Keratinocyte (primary cell): ENCODE data around the gene TFDP2. TPM values are rescaled to one million over a fixed set of nuclear protein-coding genes. Genes with fewer than 3 reads are reported as not detected.

ENCODE experiments used
- DNase-seq: peaks from one replicate; pipeline ENCODE4 v3.0.0-alpha.2; 2011; ENCODE audit warnings: low read depth, missing footprints, low spot score
- FAIRE-seq: peaks from 2 replicates; lab custom pipeline; 2011; peaks lifted over from hg19 to GRCh38; lab: Jason Lieb, UNC
- H2AFZ ChIP-seq: 2 replicates; pipeline ENCODE4 v1.6.0; 2012; ENCODE audit warnings: low read length, control low read depth, inconsistent platforms; ENCODE audit not compliant: control insufficient read depth
- H3K27ac ChIP-seq: 2 replicates; pipeline ENCODE4 v1.5.1; 2011; ENCODE audit warnings: low read length; ENCODE audit not compliant: control insufficient read depth, insufficient read depth
- H3K27me3 ChIP-seq: 3 replicates; pipeline ENCODE4 v1.6.0; 2011; ENCODE audit warnings: low read length; ENCODE audit not compliant: control insufficient read depth, insufficient read depth; ENCODE audit errors: extremely low read depth
- H3K36me3 ChIP-seq, 2 experiments: 2 replicates in 1 of 2; 3 replicates in 1 of 2; pipeline ENCODE4 v1.5.1; 2011; ENCODE audit warnings: low read length in 2 of 2, mild to moderate bottlenecking in 1 of 2; ENCODE audit not compliant: control insufficient read depth in 2 of 2, insufficient read depth in 2 of 2; ENCODE audit errors: extremely low read depth in 1 of 2
- H3K4me1 ChIP-seq: 3 replicates; pipeline ENCODE4 v1.5.1; 2011; ENCODE audit warnings: low read length; ENCODE audit not compliant: control insufficient read depth, insufficient read depth; ENCODE audit errors: extremely low read depth
- H3K4me2 ChIP-seq: 3 replicates; pipeline ENCODE4 v1.6.0; 2011; ENCODE audit warnings: low read depth, low read length; ENCODE audit not compliant: control insufficient read depth, insufficient read depth; ENCODE audit errors: extremely low read depth
- H3K4me3 ChIP-seq, 3 experiments: fragments of 200-600 bp in 1 of 3; sonication (generic) in 1 of 3; 2 replicates in 2 of 3; 3 replicates in 1 of 3; pipeline ENCODE4 v1.5.1; 2011 to 2016; ENCODE audit warnings: low read length in 3 of 3, mild to moderate bottlenecking in 3 of 3, control low read depth in 2 of 3, inconsistent platforms in 1 of 3, low read depth in 1 of 3, mixed read lengths in 1 of 3, mixed run types in 1 of 3, moderate library complexity in 1 of 3; ENCODE audit not compliant: control insufficient read depth in 2 of 3, insufficient read depth in 2 of 3; ENCODE audit errors: extremely low read depth in 1 of 3
- H3K79me2 ChIP-seq: 2 replicates; pipeline ENCODE4 v1.6.0; 2012; ENCODE audit warnings: low read length; ENCODE audit not compliant: control insufficient read depth, insufficient read depth
- H3K9ac ChIP-seq: 3 replicates; pipeline ENCODE4 v1.6.0; 2011; ENCODE audit warnings: low read length; ENCODE audit not compliant: control insufficient read depth, insufficient read depth; ENCODE audit errors: extremely low read depth
- H3K9me1 ChIP-seq: 3 replicates; pipeline ENCODE4 v1.6.0; 2011; ENCODE audit warnings: low read length; ENCODE audit not compliant: control insufficient read depth, insufficient read depth; ENCODE audit errors: extremely low read depth
- H3K9me3 ChIP-seq: 2 replicates; pipeline ENCODE4 v1.5.1; 2012; ENCODE audit warnings: low read depth, low read length; ENCODE audit not compliant: control insufficient read depth
- H4K20me1 ChIP-seq: 3 replicates; pipeline ENCODE4 v1.6.0; 2011; ENCODE audit warnings: low read length; ENCODE audit not compliant: control insufficient read depth, insufficient read depth; ENCODE audit errors: extremely low read depth
- CTCF ChIP-seq, 3 experiments: IDR thresholded peaks in 1 of 3; conservative IDR thresholded peaks in 1 of 3; optimal IDR thresholded peaks in 1 of 3; 2 replicates in 2 of 3; 3 replicates in 1 of 3; pipeline versions ENCODE3 to v1.5.1; 2011; ENCODE audit warnings: low read length in 3 of 3, mild to moderate bottlenecking in 3 of 3, moderate library complexity in 2 of 3, control low read depth in 1 of 3, inconsistent platforms in 1 of 3; ENCODE audit not compliant: insufficient read depth in 2 of 3; ENCODE audit errors: extremely low read depth in 1 of 3
- EZH2 ChIP-seq: IDR thresholded peaks from one replicate; pipeline ENCODE4 v1.6.1; 2012; ENCODE audit warnings: inconsistent platforms, mild to moderate bottlenecking, low read length, moderate library complexity
- dilution Hi-C: fragments of 300-500 bp; cut with MboI; formaldehyde crosslinking; loops from one replicate; pipeline ENCODE4 v1.7.0; 2020; ENCODE audit warnings: low sequenced_read_pairs; ENCODE audit not compliant: extremely low pct_ligation_motif_present
- polyA plus RNA-seq, 5 experiments: library from polyadenylated mRNA; depleted of rRNA in 3 of 5; stranded (reverse) in 3 of 5; stranded (forward) in 1 of 5; unstranded in 1 of 5; fragments of >200 nt; gene quantifications; 1 replicate in 1 of 5; 2 replicates in 3 of 5; 3 replicates in 1 of 5; pipeline versions ENCODE4 v1.2.1 to v1.2.3, GENCODE V29; 2011 to 2012; ENCODE audit warnings: missing spikeins in 2 of 5, low read depth in 1 of 5, low replicate concordance in 1 of 5

TFDP2 gene
- polyA plus RNA-seq, 1 donor (not counting 4 experiments of a cell fraction or from before 2014, with no cell fraction given): 40.6 TPM

DNA sequence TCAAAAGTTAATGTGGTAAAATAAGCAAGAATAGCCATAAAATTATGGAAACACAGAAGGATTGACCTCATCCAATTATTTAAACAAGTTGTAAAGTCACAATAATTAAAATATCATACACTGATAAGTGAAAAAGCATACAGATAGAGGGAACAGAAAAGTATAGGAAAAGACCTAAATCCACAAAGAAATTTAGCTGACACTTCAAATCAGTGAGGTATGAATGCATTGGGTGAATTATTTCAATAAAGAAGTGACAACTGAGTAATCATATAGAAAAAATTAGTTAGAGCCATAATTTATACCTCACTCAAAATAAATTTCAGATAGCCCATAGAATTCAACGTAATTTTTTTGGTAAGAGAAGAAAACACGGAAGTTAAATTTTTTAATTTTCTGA is 25.1 kb downstream of the TFDP2 start:
- Histone ChIP-seq H3K9me3 (no peaks in the 10 kb centered on the region), H3K4me2 (no peak overlapping the region), H3K4me1 (no peaks in the 10 kb centered on the region), H3K27me3 (no peaks in the 10 kb centered on the region), H2AFZ (no peak overlapping the region), H3K9ac (no peak overlapping the region), H3K79me2 (no peaks in the 10 kb centered on the region), H4K20me1 (no peaks in the 10 kb centered on the region), H3K9me1 (no peaks in the 10 kb centered on the region), H3K27ac (no peak overlapping the region), H3K36me3 (no peaks in the 10 kb centered on the region), H3K4me3 (no peak overlapping the region)
- dilution Hi-C loops: no loop called here
- DNase-seq (no peak), FAIRE-seq (no peak)
- TF ChIP-seq EZH2: no peak
- no peak for TF ChIP-seq CTCF (optimal IDR thresholded peaks at IDR 0.05 in 1 of 3, IDR thresholded peaks at IDR 0.05 in 1 of 3, conservative IDR thresholded peaks at IDR 0.05 in 1 of 3; ENCODE audit: extremely low read depth in 1 of 3, insufficient read depth in 2 of 3, low read length in 3 of 3)

DNA sequence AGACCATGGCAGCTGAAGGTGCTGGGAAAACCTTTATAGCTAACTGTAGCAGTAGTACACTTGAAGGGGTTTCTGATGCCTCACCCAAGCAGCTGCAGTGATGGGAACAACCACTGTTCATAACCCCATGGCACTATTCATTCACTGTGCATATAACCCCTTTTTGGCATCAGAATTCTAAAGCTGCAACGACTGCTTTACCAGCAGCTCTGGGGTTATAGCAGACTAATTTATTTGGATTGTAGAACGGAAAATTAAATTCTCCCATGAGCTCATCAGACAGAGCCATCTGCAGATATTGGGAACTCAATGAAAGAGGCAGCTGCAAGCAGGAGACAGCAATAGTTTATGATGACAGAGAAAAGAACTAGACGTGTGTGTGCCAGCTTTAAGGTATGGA is 28.6 kb downstream of the TFDP2 start:
- Histone ChIP-seq H3K4me2 (no peak overlapping the region), H3K4me1 (no peaks in the 10 kb centered on the region), H2AFZ (no peak overlapping the region), H3K36me3 (no peaks in the 10 kb centered on the region), H3K9ac (no peak overlapping the region), H3K4me3 (no peak overlapping the region), H4K20me1 (no peaks in the 10 kb centered on the region), H3K27ac (no peak overlapping the region), H3K79me2 (no peaks in the 10 kb centered on the region), H3K9me3 (no peaks in the 10 kb centered on the region), H3K27me3 (no peaks in the 10 kb centered on the region), H3K9me1 (no peaks in the 10 kb centered on the region)
- no peak for TF ChIP-seq EZH2
- no peak for TF ChIP-seq CTCF (optimal IDR thresholded peaks at IDR 0.05 in 1 of 3, IDR thresholded peaks at IDR 0.05 in 1 of 3, conservative IDR thresholded peaks at IDR 0.05 in 1 of 3; ENCODE audit: extremely low read depth in 1 of 3, insufficient read depth in 2 of 3, low read length in 3 of 3)
- FAIRE-seq (no peak), DNase-seq (no peak)
- dilution Hi-C loops: no loop called here
